Suppressor macrophage treated with lipopolysaccharide for 1 hour (primary cell): ENCODE measurements around the gene ERV3-1.
"Not testable (repeated sequence)": the region's sequence is repeated elsewhere in the genome, so short reads cannot be mapped to it uniquely, and the experiment has no call there.

ENCODE experiments used
- DNase-seq, 3 donors: peaks; one replicate each; pipeline ENCODE4 v3.0.0-alpha.2; 2020 to 2022

ERV3-1 gene

GRCh38 chr7:65006094-65006992, at the start of gene ERV3-1:
Gene ERV3-1, minus strand, starts transcription at chr7:65006687. Its CDS starts 13,661 bp downstream, at chr7:64993026.
- DNase-seq: peak; percentile 90 to 93 (median 92)

GRCh38 chr7:65055786-65056185, 49.3 kb upstream of the ERV3-1 start:
- not testable (repeated sequence) for DNase-seq

GRCh38 chr7:65054466-65054994, 48.0 kb upstream of the ERV3-1 start:
- not testable (repeated sequence) for DNase-seq

- not testable (repeated sequence) for DNase-seq
These were observed 45.2 kb upstream of the ERV3-1 start for GRCh38 chr7:65051654-65052053.

- DNase-seq: not testable (repeated sequence)
These were observed 44.7 kb upstream of the ERV3-1 start for GRCh38 chr7:65051139-65051538.

- not testable (repeated sequence) for DNase-seq
These were observed 39.8 kb upstream of the ERV3-1 start for GRCh38 chr7:65046329-65046728.

GRCh38 chr7:65045589-65045988, 39.1 kb upstream of the ERV3-1 start:
- DNase-seq: not testable (repeated sequence)

GRCh38 chr7:65038767-65039166, 32.3 kb upstream of the ERV3-1 start:
- peak in 2 of 3 donors; percentile 22 to 44 for DNase-seq

- peak; percentile 93 to 99 (median 97) for DNase-seq
These were observed 31.5 kb upstream of the ERV3-1 start for GRCh38 chr7:65037740-65038688.

GRCh38 chr7:65036526-65036925, 30.0 kb upstream of the ERV3-1 start:
- peak; percentile 72 to 86 (median 81) for DNase-seq

- DNase-seq: not testable (repeated sequence)
These were observed 29.0 kb upstream of the ERV3-1 start for GRCh38 chr7:65035469-65035868.

GRCh38 chr7:65034120-65034782, 27.8 kb upstream of the ERV3-1 start:
- DNase-seq: peak; percentile 40 to 52 (median 41)

- DNase-seq: not testable (repeated sequence)
These were observed 26.9 kb upstream of the ERV3-1 start for GRCh38 chr7:65033391-65033790.

- DNase-seq: not testable (repeated sequence)
These were observed 18.5 kb upstream of the ERV3-1 start for GRCh38 chr7:65025023-65025422.

- not testable (repeated sequence) for DNase-seq
These were observed 14.5 kb upstream of the ERV3-1 start for GRCh38 chr7:65020978-65021377.

GRCh38 chr7:65009881-65010280, 3.4 kb upstream of the ERV3-1 start:
- not testable (repeated sequence) for DNase-seq

- DNase-seq: not testable (repeated sequence)
These were observed 2.9 kb upstream of the ERV3-1 start for GRCh38 chr7:65009394-65009793.

- peak in 2 of 3 donors; percentile 13 to 26 for DNase-seq
These were observed 549 bp upstream of the ERV3-1 start for GRCh38 chr7:65007036-65007435.

- DNase-seq: no peak
These were observed 1.9 kb downstream of the ERV3-1 start for GRCh38 chr7:65004575-65004974.

- no peak for DNase-seq
These were observed 3.4 kb downstream of the ERV3-1 start for GRCh38 chr7:65002972-65003585.

GRCh38 chr7:65001291-65001814, 5.1 kb downstream of the ERV3-1 start:
- DNase-seq: no peak
